GM11168 (cell line): Measurements from ENCODE around the gene PAQR8.
"Not testable (repeated sequence)": the region's sequence is repeated elsewhere in the genome, so short reads cannot be mapped to it uniquely, and the experiment has no call there.

ENCODE experiments used
- in situ Hi-C: fragments of 300-500 bp; cut with MboI; formaldehyde crosslinking; loops from one replicate; pipeline ENCODE4 v1.12.0; 2022; ENCODE audit warnings: low sequenced_read_pairs; ENCODE audit not compliant: unreplicated experiment

Gene PAQR8

GRCh38 chr6:52426667-52427066 lies 64.7 kb downstream of the PAQR8 start:
- in situ Hi-C loops, result no loop called here

DNA sequence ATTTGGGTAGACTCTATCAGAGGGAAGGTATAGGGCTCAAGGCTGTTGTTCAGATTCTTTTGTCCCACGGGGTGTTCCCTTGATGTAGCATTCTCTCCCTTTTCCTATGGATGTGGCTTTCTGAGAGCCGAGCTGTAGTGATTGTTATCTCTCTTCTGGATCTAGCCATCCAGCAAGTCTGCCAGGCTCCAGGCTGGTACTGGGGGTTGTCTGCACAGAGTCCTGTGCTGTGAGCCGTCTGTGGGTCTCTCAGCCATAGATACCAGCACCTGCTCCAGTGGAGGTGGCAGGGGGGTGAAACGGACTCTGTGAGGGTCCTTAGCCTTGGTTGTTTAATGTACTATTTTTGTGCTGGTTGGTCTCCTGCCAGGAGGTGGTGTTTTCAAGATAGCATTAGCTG lies 71.3 kb downstream of the PAQR8 start:
- in situ Hi-C loops, result not testable (repeated sequence)

DNA sequence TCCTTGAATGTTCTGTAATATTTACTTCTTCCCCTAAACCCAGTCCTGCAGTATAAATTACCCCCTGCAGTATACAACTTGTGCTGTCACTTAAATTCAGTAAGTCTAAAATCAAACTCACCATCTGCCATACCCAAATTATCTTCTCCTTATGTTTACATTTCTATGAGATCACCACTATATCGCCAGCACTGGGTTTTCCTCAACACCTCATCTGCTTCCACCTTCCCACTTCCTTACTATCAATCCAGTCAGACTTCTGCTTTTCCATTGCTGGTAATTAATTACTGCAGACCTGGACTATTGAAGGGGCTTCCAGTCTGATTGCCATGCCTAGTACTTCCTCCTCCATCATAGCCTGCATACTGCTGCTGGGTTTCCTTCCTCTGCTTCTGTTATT lies 73.4 kb downstream of the PAQR8 start:
- in situ Hi-C loops, result no loop called here

DNA sequence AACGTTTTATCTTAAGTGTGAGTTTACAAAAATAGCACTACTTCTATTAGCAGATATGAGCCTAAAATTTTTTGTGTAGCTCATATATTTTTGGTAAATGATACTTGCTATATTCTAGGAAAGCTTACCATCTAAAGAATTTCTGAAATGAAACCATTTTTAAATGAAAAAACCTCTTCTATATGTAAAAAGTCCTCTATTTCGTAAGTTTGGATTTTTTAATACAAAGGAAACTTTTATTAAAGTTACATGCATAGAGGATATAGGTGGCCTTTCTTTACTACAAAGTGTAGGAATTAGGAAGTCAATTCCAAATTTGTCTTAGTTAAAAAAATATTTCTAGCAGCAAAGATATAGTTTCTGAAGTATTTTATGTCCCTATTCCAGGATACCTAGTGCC lies 77.0 kb downstream of the PAQR8 start:
- in situ Hi-C loops, result no loop called here

DNA sequence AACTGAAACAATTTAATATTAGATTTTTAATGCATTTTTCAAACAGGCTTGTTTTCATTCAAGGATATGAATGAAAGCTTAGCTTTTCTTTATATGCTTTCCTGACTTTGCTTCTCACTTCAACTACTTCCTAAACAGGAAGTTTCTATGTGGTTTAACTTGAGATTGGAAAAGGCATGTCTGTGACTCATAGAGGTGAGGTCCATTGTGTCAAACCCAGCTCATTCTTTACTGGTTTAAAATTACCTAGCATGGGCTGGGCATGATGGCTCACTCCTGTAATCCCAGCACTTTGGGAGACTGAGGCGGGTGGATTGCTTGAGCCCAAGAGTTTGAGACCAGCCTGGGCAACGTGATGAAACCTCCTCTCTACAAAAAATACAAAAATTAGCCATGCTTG lies 92.6 kb downstream of the PAQR8 start:
- in situ Hi-C loops, result no loop called here

- in situ Hi-C loops, result no loop called here
Observed at GRCh38 chr6:52457096-52457495, 95.1 kb downstream of the PAQR8 start.
